Measurements from ENCODE around the gene SLC38A2.

Gene SLC38A2

GRCh38 chr12:46342562-46343033 lies 30.0 kb downstream of the SLC38A2 start:
- in situ Hi-C loops (cut with MboI; ENCODE audit: low sequenced_read_pairs): loop anchor here (25.0 kb wide), 1 partner anchor 670 kb away; no protein-coding TSS in a partner anchor

- in situ Hi-C loops (cut with MboI; ENCODE audit: low sequenced_read_pairs): loop anchor here (25.0 kb wide), 1 partner anchor 673 kb away; no protein-coding TSS in a partner anchor
These were observed 33.5 kb downstream of the SLC38A2 start for GRCh38 chr12:46339051-46339450.

- in situ Hi-C loops (cut with MboI; ENCODE audit: low sequenced_read_pairs): loop anchor here (25.0 kb wide), 1 partner anchor 680 kb away; no protein-coding TSS in a partner anchor
These were observed 40.3 kb downstream of the SLC38A2 start for GRCh38 chr12:46332260-46332659.

GRCh38 chr12:46325075-46325474 lies 47.5 kb downstream of the SLC38A2 start:
- in situ Hi-C loops (cut with MboI; ENCODE audit: low sequenced_read_pairs): loop anchor here (25.0 kb wide), 1 partner anchor 687 kb away; no protein-coding TSS in a partner anchor

GRCh38 chr12:46320731-46321130 lies 51.8 kb downstream of the SLC38A2 start:
- in situ Hi-C loops (cut with MboI; ENCODE audit: low sequenced_read_pairs): no loop called here

GRCh38 chr12:46318037-46318436 lies 54.5 kb downstream of the SLC38A2 start:
- in situ Hi-C loops (cut with MboI; ENCODE audit: low sequenced_read_pairs): no loop called here

Measured in HL-60/S4 treated with phorbol 12-myristate 13-acetate at 8.2 ng/mL for 4 days and 3 days (cell line).